Epithelial cell of proximal tubule (primary cell): ENCODE measurements around the gene ATP2C2. TPM values are rescaled to one million over a fixed set of nuclear protein-coding genes. Genes with fewer than 3 reads are reported as not detected.
"Not testable (repeated sequence)": the region's sequence is repeated elsewhere in the genome, so short reads cannot be mapped to it uniquely, and the experiment has no call there.

Experiments used
- DNase-seq: peaks from one replicate; pipeline ENCODE4 v3.0.0-alpha.2; 2011; ENCODE audit warnings: low read depth
- H3K4me3 ChIP-seq: 2 replicates; pipeline ENCODE4 v1.5.1; 2011; ENCODE audit warnings: low read depth, mild to moderate bottlenecking, low read length
- total RNA-seq: library from RNA; depleted of rRNA; stranded (reverse); fragments of >200 nt; gene quantifications from 2 replicates; pipeline ENCODE4 v1.2.3, GENCODE V29; 2015
- TF ChIP-seq, protein P1 (sequence below): conservative IDR thresholded peaks from 2 replicates; pipeline ENCODE4 v1.5.1; 2012; ENCODE audit warnings: low read depth, mild to moderate bottlenecking, low read length

ATP2C2 gene
- total RNA-seq, 1 donor from 2014 or later: 6.3 TPM

DNA sequence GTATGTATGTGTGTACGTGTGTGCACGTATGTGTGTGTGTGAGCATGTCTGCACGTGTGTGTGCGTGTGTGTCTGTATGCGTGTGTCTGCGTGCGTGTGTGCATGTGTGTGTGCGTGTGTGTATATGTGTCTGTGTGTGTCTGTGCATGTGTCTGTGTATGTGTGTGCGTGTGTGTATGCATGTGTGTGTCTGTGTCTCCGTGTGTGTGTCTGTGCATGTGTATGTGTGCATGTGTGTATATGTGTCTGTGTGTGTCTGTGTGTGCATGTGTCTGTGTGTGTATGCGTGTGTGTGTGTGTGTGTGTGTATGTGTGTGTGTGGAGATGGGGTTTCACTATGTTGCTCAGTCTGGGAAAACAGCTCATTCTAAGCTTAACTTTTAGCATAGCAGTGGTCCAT, 43.9 kb downstream of the ATP2C2 start:
- TF ChIP-seq, protein P1, sequence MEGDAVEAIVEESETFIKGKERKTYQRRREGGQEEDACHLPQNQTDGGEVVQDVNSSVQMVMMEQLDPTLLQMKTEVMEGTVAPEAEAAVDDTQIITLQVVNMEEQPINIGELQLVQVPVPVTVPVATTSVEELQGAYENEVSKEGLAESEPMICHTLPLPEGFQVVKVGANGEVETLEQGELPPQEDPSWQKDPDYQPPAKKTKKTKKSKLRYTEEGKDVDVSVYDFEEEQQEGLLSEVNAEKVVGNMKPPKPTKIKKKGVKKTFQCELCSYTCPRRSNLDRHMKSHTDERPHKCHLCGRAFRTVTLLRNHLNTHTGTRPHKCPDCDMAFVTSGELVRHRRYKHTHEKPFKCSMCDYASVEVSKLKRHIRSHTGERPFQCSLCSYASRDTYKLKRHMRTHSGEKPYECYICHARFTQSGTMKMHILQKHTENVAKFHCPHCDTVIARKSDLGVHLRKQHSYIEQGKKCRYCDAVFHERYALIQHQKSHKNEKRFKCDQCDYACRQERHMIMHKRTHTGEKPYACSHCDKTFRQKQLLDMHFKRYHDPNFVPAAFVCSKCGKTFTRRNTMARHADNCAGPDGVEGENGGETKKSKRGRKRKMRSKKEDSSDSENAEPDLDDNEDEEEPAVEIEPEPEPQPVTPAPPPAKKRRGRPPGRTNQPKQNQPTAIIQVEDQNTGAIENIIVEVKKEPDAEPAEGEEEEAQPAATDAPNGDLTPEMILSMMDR: no peak
- no peak for DNase-seq

DNA sequence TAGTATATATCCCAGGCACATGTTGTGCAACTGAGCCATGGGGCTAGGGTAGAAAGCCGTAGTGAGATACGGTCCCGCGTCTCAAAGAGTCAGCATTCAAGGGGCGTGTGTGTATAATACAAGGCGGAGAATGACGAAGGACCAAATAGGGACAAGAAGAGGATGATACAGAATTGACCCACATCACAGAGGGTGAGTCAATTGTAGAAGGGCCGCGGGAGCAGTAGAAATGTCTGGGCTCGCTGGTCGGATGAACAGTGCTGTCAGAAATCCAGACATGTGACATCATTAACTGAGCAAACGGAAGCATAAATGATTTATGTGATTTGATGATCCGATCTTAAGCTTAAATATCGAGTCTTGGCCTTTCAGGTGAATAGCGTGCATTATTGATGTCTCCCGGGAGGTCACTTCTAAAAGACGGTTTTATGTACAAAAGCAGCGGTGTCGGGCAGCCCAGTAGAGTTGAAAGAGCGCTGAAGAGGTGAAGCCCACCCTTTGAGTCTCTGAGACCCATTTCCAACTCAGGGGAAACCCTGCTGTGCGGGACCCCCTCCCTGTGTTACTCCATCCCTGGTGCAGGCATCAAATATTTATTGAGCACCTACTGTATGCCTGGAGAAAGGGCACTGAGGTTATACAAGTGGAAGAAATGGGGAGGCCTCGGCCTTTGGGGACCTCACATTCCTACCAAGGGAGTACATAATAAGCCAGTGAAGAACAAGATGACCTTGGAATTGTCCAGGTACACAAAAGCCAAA, 45.1 kb downstream of the ATP2C2 start:
- no peak overlapping the region for H3K4me3 ChIP-seq
- TF ChIP-seq, protein P1: no peak
- no peak for DNase-seq

More for the DNA sequence above, 43.9 kb downstream of the ATP2C2 start:
- H3K4me3 ChIP-seq: no peak overlapping the region

DNA sequence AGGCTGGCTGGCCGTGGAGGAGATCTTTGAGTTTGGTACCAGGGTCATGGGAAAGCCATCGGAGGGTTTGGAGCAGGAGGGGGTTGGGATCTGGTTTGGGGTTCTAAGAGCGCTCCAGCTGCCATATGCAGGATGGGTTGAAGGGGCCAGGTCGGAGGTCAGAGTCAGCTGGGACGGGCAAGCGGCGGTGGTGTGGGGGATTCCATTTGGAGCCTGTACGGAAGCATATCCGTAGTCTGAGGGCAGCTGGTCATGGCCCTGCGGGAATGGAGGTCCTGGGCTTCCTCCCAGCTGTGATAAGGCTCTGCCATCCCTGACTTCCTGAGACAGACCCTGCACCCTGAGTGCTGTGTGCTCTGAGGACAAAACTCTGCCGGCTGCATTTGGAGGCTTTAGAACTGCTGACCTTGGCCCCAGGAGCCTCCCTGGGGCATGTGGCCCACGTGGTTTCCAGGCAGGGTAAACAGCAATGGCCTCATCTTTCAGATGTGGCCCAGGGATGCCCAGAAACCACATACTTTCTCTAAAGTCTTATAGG, 46.5 kb downstream of the ATP2C2 start:
- TF ChIP-seq, protein P1: no peak
- DNase-seq: no peak
- no peak overlapping the region for H3K4me3 ChIP-seq

DNA sequence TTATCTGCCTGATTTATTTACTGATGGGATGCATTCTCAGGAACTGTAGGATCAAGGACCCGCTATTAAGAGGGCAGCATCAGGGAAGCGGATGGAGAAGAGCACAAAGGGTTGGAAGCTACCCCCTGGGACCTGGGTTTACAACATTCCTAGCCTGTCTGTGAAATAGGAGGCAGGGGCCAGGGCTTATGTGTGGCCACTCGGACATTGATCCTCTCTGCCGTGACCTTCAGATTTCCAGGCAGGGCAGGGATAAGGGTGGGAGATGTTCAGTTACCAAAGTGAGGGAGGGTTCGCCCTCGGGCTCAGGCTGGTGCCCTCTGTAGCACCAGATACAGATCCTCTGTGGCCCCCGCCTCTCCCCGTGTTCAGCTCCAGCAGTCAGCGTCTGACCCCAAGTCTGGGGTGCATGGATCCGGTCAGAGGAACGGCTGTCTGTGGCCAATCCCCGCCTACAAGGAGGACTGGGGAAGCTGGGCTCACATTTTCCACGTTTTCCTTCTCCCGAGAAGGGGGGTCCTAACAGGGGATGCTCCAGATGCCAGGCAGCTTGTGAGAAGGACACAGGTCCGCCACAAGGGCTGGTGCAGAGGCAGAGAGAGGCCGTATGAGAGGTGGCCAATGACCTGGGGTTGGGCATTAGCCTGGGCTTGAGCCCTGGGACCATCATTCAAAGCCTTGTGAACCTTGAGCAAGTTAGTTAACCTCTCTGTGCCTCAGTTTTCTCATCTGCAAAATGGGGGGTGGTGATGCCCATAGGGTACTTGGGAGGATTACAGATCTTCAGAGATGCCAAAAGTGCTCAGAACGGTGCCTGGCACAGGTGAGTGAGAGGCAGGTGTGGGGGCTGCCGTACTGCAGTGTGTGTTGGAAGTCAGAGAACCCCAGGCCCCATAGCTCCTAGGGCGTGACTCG, 48.3 kb downstream of the ATP2C2 start:
- H3K4me3 ChIP-seq: no peak overlapping the region
- TF ChIP-seq, protein P1: no peak
- DNase-seq: no peak

DNA sequence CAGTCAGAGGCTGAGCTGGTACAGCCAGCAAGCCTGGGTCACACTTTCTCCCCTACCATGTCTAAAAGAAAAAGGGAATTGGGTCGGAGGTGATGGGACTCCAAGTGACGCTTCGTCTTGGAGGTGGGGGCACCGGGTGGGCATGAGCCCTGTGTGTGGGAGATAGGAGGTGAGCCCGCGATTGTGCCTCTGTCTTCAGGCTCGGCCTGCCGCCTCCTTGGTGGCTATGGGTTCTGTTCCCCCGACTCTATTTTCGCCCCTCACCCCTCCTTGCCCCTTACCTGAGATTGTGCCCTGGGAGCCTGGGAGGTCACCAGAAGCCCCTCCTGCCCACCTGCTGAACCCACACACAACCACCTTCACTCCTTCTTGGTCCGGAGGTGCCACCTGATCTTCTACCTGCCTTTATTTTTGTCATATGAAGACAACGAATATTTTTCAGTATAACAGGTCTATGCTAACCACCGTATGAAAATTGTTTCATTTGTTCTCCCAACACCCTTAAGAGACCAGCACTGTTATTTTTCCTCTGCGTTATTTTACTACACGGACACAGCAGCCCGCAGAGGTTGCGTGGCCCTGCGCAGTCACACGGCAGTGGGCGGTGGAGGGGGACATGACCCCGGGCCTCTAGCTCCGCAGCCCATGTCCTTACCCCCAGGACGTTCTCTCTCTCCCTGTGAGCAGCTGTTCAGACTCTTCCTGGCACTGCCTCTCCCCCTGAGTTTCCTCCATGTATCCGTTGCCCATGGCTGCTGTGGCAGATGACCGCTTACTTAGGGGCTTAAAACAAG, 49.9 kb downstream of the ATP2C2 start:
- TF ChIP-seq, protein P1: no peak
- no peak for DNase-seq
- no peak overlapping the region for H3K4me3 ChIP-seq

DNA sequence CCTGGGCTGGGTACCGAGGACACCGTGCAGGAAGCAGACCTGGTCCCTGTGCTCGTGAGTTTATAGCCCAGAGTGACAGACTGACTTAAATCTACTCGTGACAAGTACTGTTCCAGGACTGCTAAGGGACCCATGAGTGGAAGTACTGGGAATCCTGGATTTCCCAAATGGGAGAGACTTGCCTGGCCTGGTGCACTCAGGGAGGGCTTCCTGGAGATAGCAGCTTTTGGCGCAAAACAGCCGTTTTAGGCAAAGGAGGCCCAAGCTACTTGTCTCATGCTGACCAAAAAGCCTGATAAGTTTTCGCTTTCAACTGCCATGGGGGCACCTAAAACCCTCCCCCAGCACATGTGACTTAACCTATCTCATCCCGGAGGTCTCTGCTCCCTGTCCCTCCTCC, 51.4 kb downstream of the ATP2C2 start:
- DNase-seq: no peak
- H3K4me3 ChIP-seq: no peak overlapping the region
- TF ChIP-seq, protein P1: no peak

DNA sequence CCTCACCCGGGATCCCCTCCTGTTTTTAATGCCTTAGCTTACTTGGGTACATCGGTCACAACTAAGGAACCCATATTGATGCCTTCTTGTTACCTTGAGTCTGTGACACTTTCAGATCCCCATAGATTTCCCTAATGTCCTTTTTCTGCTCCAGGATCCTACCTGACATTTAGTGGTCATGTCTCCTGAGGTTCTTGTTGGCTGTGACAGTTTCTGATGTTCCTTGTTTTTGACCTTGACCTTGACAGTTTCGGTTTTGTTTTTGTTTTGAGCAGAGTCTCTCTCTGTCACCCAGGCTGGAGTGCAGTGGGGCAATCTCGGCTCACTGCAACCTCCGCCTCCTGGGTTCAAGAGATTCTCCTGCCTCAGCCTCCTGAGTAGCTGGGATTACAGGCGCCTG, 52.2 kb downstream of the ATP2C2 start:
- H3K4me3 ChIP-seq, DNase-seq: not testable (repeated sequence)
